Measurements from ENCODE around the gene SCN9A.
"Not testable (repeated sequence)": the region's sequence is repeated elsewhere in the genome, so short reads cannot be mapped to it uniquely, and the experiment has no call there.

SCN9A gene

GRCh38 chr2:166240387-166241313 lies 135.1 kb downstream of the SCN9A start:
- no peak for DNase-seq (ENCODE audit: low spot score)

- no peak for DNase-seq (ENCODE audit: low spot score)
These were observed 136.2 kb downstream of the SCN9A start for GRCh38 chr2:166239548-166239947.

GRCh38 chr2:166238176-166238575 lies 137.6 kb downstream of the SCN9A start:
- no peak for DNase-seq (ENCODE audit: low spot score)

GRCh38 chr2:166234112-166234846 lies 141.5 kb downstream of the SCN9A start:
- DNase-seq (ENCODE audit: low spot score), result no peak

- no peak for DNase-seq (ENCODE audit: low spot score)
These were observed 142.5 kb downstream of the SCN9A start for GRCh38 chr2:166233244-166233643.

GRCh38 chr2:166230724-166231070 lies 145.0 kb downstream of the SCN9A start:
- no peak for DNase-seq (ENCODE audit: low spot score)

GRCh38 chr2:166230024-166230723 lies 145.6 kb downstream of the SCN9A start:
- DNase-seq (ENCODE audit: low spot score), result no peak

GRCh38 chr2:166229678-166230023 lies 146.1 kb downstream of the SCN9A start:
- no peak for DNase-seq (ENCODE audit: low spot score)

GRCh38 chr2:166224197-166224596 lies 151.5 kb downstream of the SCN9A start:
- DNase-seq (ENCODE audit: low spot score), result no peak

GRCh38 chr2:166223298-166223697 lies 152.4 kb downstream of the SCN9A start:
- DNase-seq (ENCODE audit: low spot score), result no peak

- no peak for DNase-seq (ENCODE audit: low spot score)
These were observed 164.7 kb downstream of the SCN9A start for GRCh38 chr2:166211079-166211478.

GRCh38 chr2:166209944-166210343 lies 165.8 kb downstream of the SCN9A start:
- not testable (repeated sequence) for DNase-seq (ENCODE audit: low spot score)

GRCh38 chr2:166209367-166209766 lies 166.4 kb downstream of the SCN9A start:
- not testable (repeated sequence) for DNase-seq (ENCODE audit: low spot score)

GRCh38 chr2:166206153-166206552 lies 169.6 kb downstream of the SCN9A start:
- DNase-seq (ENCODE audit: low spot score), result not testable (repeated sequence)

- DNase-seq (ENCODE audit: low spot score), result no peak
These were observed 173.0 kb downstream of the SCN9A start for GRCh38 chr2:166202778-166203177.

GRCh38 chr2:166197446-166197845 lies 178.3 kb downstream of the SCN9A start:
- no peak for DNase-seq (ENCODE audit: low spot score)

- no peak for DNase-seq (ENCODE audit: low spot score)
These were observed 182.3 kb downstream of the SCN9A start for GRCh38 chr2:166193407-166193806.

- DNase-seq (ENCODE audit: low spot score), result no peak
These were observed 187.7 kb downstream of the SCN9A start for GRCh38 chr2:166188084-166188483.

- no peak for DNase-seq (ENCODE audit: low spot score)
These were observed 191.0 kb downstream of the SCN9A start for GRCh38 chr2:166184789-166185188.

- DNase-seq (ENCODE audit: low spot score), result no peak
These were observed 194.0 kb downstream of the SCN9A start for GRCh38 chr2:166181813-166182154.

GRCh38 chr2:166180951-166181812 lies 194.6 kb downstream of the SCN9A start:
- peak; percentile 27 for DNase-seq (ENCODE audit: low spot score)

- no peak for DNase-seq (ENCODE audit: low spot score)
These were observed 196.5 kb downstream of the SCN9A start for GRCh38 chr2:166179201-166179600.

All from activated CD4-positive, alpha-beta T cell treated with anti-CD3 and anti-CD28 coated beads, Interleukin-2, Interleukin-4, amounts not matched to agents 100 ng/mL and 50 ng/mL, durations not matched to agents 16 hours and 8 hours (primary cell).